D341Med (cell line): ENCODE data around the gene RABL2A.
"Not testable (repeated sequence)": the region's sequence is repeated elsewhere in the genome, so short reads cannot be mapped to it uniquely, and the experiment has no call there.

ENCODE experiments used
- DNase-seq: peaks from one replicate; pipeline ENCODE4 v3.0.0; 2012; ENCODE audit warnings: low spot score

Gene RABL2A

DNA sequence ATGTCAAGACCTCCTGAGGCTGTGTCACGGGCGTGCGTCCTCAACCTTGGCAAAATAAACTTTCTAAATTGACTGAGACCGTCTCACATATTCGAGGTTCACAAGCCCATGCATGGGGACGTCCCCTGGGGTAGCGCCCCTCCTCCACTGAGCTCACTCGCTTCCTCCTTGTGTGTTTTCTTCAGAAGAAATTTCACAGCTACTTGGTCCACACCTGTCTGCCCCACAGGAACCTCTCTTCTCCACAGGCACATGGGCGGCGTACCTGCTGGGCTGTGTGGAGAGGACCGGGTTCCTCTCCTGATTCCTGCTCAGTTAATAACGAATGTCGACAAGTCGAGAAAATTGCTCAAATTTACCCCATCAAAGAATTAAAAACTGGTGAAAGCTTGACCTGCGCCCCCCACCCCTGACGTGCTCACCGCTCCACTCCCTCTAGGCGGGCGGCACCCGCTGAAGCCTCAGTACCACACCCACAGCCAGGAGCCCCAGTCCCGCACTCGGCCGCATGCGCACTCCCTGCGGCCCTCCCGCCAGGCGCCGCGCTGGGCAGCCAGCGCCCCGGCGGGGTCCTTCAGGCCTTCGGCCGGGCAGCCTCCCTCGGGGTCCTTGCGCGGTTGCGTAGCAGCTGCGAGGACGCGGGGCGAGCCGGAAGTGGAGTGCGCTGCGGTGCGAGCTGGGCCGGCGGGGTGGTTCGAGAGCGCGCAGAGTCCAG is at the start of gene RABL2A:
Gene RABL2A, plus strand, starts transcription at position 651 of the 715 bp plus-strand sequence. CDS start 1,341 bp downstream, outside the sequence.
- DNase-seq = peak; percentile 88

GRCh38 chr2:113578508-113578907 is 48.6 kb upstream of the RABL2A start:
- DNase-seq = not testable (repeated sequence)

DNA sequence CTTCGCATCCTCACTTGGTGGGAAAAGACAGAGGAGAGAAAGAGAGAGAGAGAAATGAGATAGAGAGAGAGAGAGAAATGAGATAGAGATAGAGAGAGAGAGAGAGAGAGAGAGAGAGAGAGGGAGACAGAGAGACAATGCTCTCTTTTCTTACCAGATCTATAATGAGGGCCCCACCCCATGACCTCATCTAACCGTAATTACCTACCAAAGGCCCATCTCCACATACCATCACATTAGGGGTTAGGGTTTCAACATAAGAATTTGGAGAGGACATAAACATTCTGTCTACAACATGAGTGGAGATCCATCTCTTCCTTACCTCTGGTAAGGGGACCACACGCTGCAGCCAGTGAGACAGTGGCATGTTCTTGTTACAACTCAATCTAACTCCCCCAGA is 44.6 kb upstream of the RABL2A start:
- DNase-seq = peak; percentile 1

DNA sequence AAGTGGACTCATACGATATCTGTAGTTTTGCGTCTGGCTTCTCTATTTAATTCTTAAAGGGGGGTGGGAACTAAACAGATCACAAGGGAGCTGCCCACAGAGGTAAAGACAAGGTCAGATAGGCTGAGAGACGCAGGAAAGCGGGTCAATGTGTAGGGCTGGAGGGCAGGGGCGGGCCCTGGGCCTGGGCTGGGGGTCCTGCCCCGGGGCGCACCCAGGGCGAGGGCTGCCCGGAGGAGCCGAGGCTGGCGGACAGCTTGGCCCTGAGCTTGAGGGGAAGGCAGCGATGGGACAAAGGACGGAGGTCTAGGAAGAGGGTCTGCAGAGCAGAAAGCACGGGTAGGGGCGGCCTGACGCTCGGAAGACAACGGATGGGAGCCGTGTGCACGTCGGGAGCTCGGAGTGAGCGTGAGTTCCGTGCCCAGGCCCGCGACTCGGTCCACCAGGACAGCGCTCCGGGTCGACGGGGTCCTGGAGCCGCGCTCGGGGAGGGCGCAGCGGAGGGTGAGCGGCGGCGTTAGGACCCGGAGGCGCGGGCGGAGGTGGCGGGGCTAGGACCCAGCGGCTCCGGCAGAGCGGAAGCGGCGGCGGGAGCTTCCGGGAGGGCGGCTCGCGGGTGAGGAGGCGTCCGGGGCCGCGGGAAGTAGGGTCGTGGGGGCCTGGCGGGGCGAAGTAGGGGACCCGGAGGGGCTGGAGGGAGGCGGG is 43.4 kb upstream of the RABL2A start:
- peak; percentile 6 for DNase-seq

DNA sequence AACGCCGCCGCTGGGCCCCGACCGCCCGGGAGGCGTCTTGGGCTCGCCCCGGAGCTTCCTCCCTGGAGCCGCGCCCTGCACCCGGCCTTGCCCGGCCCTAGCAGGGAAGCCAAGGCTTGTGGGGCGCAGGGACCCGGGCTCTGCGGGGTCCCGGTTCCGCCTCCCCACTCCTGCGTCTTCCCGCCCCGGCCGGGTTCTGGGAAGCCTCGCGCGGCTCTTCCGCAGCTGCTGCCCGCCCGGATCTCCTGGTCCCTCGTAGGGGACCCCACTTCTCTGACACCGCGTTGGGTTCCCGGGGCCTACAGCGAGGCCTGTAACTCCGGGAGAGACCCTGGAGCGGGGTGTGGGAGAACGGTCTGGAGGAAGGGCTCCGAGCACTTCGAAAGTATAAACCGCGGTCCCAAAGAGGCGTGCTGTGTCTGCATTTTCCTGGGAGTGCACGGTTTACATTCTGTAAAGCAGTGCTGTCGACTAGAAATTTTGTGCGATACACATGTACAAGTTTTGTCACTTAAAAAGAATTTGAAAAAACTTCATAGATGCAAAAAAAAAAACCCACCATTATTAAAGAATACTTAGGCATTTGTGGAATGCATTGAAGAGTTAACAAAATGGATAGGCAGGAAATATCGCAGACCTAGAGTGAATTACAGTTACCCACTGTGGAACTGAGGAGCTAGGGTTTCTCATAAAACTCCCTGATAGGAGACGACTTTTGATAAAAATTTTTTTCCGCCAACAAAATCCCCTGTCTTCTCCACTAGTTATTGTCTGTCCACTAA is 42.6 kb upstream of the RABL2A start:
- not testable (repeated sequence) for DNase-seq

GRCh38 chr2:113587201-113587600 is 39.9 kb upstream of the RABL2A start:
- DNase-seq = peak; percentile 2

- not testable (repeated sequence) for DNase-seq
Measured at GRCh38 chr2:113589591-113589990, 37.5 kb upstream of the RABL2A start.

DNA sequence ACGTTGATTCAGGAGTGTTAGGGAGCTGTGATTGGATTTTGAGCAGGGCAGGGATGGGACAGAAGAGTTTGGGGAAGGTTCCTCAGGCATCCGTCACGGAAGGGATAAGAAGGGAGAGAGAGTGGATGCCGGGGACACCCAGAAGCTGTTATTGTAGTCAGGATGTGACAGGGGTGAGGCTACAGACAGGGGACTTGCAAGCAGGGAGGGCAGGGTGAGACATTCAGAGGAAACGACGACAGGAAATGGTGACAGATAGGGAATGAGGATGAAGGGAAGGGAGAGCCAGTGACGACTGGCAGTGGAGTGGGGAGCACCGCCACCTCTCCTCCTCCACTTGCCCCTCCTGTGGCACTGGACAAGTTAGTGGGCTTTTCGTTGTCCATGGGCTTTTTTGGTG is 35.1 kb upstream of the RABL2A start:
- DNase-seq = not testable (repeated sequence)

GRCh38 chr2:113593280-113593679 is 33.8 kb upstream of the RABL2A start:
- peak; percentile 0 for DNase-seq

- peak; percentile 0 for DNase-seq
Measured at GRCh38 chr2:113595725-113596124, 31.3 kb upstream of the RABL2A start.

DNA sequence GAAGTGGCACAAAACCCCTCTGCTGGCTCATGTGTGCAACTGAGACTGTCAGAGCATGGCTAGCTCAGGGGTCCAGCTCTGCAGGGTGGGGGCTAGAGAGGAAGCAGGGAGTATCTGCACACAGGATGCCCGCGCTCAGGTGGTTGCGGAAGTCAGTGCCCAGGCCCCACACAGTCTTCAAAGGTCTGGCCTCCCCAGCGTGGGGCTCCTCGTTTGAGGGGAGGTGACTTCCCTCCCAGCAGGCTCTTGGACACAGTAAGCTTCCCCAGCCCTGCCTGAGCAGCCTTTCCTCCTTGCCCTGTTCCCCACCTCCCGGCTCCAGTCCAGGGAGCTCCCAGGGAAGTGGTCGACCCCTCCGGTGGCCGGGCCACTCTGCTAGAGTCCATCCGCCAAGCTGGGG is 29.9 kb upstream of the RABL2A start:
- not testable (repeated sequence) for DNase-seq

DNA sequence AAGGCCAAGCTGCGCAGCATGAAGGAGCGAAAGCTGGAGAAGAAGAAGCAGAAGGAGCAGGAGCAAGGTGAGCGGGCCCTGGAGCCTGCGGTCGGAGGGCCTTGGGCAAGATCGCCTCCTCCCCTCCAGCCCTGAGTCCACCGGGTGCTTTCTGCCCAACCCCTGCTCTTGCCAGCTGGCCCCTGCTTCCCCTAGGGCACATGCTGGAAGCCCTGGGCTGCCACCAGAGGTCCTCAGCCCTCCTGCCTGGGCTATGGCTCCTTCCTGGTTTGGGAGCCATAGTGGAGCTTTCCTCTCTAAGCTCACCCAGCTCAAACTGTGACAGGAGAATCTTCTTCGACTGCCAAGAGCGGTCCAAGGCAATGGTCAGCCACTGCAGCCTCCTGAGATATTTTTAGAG is 29.5 kb upstream of the RABL2A start:
- DNase-seq = not testable (repeated sequence)

DNA sequence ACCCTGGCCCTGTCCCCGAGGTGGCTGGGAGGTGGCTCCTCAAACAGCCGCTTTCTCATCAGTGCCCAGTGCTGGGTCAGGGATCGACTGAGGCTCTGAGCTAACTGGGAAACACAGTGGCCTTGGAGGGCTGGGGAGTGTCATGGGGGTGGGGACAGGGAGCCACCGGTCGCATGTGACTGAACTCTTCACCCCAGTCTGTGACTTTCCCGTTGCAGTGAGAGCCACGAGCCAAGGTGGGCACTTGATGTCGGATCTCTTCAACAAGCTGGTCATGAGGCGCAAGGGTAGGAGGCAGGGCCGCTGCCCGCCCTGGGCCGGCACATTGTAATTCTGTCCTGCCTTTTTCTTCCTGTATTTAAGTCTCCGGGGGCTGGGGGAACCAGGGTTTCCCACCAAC is 28.9 kb upstream of the RABL2A start:
- DNase-seq = not testable (repeated sequence)

DNA sequence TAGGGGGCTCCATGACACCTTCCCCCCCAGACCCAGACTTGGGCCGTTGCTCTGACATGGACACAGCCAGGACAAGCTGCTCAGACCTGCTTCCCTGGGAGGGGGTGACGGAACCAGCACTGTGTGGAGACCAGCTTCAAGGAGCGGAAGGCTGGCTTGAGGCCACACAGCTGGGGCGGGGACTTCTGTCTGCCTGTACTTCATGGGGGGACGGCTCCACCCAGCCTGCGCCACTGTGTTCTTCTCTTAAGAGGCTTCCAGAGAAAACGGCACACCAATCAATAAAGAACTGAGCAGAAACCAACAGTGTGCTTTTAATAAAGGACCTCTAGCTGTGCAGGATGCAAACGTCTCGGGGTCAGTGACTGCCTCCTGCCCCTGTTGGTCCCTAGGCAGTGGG is 28.3 kb upstream of the RABL2A start:
- DNase-seq = not testable (repeated sequence)

DNA sequence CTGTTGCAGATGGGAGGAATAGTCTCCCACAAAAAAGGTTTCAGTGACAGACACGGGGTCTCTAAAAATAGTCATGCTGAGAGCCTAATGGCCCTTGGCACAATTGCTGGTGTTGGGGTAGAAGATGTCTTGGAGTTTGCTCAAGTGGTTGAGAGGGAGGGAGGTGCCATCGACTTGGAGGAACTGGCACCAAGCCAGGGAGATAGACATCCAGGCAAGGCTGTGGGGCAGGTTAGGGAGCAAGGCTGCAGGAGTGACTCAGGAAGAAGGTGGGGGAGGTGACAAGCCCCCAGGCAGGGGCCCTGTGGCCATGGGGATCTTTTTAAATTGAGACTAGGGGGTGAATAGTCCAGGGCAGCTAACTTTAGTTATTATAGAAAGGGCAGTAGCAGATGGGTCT is 27.9 kb upstream of the RABL2A start:
- DNase-seq = not testable (repeated sequence)

- DNase-seq = peak; percentile 15
Measured at GRCh38 chr2:113602040-113602769, 24.9 kb upstream of the RABL2A start.

- no peak for DNase-seq
Measured at GRCh38 chr2:113602869-113603466, 24.1 kb upstream of the RABL2A start.

DNA sequence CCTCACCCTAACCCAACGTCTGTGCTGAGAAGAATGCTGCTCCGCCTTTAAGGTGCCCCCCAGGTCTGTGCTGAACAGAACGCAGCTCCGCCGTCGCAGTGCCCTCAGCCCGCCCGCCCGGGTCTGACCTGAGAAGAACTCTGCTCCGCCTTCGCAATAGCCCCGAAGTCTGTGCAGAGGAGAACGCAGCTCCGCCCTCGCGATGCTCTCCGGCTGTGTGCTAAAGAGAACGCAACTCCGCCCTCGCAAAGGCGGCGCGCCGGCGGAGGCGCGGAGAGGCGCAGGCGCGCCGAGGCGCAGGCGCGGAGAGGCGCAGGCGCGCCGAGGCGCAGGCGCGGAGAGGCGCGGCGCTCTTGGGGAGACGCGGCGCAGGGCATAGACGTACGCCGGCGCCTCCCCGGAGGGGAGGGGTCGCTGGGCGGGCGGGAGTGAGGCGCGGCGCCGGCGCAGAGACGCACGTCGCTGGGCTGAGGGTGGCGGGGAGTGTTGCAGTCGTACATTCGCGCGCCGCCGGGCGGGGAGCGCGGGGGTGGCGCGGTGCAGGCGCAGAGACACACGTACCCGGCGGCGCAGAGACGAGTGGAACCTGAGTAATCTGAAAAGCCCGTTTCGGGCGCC is 23.5 kb upstream of the RABL2A start:
- peak; percentile 54 for DNase-seq

DNA sequence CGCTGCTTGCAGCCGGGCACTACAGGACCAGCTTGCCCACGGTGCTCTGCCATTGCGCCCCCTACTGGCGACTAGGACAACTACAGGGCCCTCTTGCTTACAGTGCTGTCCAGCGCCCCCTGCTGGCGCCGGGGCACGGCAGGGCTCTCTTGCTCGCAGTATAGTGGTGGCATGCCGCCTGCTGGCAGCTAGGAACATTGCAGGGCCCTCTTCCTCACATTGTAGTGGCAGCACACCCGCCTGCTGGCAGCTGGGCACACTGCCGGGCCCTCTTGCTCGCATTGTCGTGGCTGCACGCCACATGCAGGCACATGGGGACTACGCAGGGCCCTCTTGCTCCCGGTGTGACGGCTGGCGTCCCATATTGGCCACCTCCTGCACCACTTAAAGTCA is 23.0 kb upstream of the RABL2A start:
- DNase-seq = peak; percentile 54

DNA sequence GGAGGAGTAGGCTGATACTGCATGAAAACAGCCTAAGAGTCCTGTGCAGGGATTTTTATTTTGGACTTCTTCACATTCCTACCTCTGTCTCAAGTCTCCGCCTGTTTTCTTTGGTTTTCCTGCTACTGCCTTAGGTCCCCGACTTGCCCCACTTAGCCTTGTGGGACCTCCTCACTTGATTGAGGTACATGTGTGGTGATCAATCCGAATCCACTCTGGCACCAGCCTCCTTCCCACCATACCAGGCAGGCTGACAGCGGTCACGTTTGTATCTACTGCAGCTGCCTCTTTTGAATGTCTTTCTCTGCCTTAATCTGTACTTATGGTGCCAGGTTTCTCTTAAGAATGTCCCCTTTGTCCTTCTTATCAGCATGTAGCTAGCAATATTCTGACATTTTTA is 22.4 kb upstream of the RABL2A start:
- not testable (repeated sequence) for DNase-seq

- not testable (repeated sequence) for DNase-seq
Measured at GRCh38 chr2:113606036-113606435, 21.0 kb upstream of the RABL2A start.
